Glutamatergic neuron (in vitro differentiated cells): Measurements from ENCODE around the gene SQOR. TPM values are rescaled to one million over a fixed set of nuclear protein-coding genes. Genes with fewer than 3 reads are reported as not detected.

Source experiments
- DNase-seq: peaks from one replicate; pipeline ENCODE4 v3.0.0; 2022
- H3K27ac Mint-ChIP-seq: one replicate; pipeline ENCODE4 v1.8.0; 2020; ENCODE audit warnings: mild to moderate bottlenecking, mixed read lengths, inconsistent platforms; ENCODE audit not compliant: unreplicated experiment
- H3K27me3 Mint-ChIP-seq: one replicate; pipeline ENCODE4 v1.8.0; 2020; ENCODE audit warnings: mild to moderate bottlenecking, moderate library complexity, mixed read lengths, inconsistent platforms; ENCODE audit not compliant: unreplicated experiment
- H3K36me3 Mint-ChIP-seq: one replicate; pipeline ENCODE4 v1.8.0; 2020; ENCODE audit warnings: mild to moderate bottlenecking, mixed read lengths, inconsistent platforms; ENCODE audit not compliant: unreplicated experiment
- H3K4me1 Mint-ChIP-seq: one replicate; pipeline ENCODE4 v1.8.0; 2020; ENCODE audit warnings: mild to moderate bottlenecking, low read depth, mixed read lengths, inconsistent platforms; ENCODE audit not compliant: unreplicated experiment
- H3K4me3 Mint-ChIP-seq: one replicate; pipeline ENCODE4 v1.8.0; 2020; ENCODE audit warnings: mild to moderate bottlenecking, mixed read lengths, inconsistent platforms; ENCODE audit not compliant: unreplicated experiment
- H3K9me3 Mint-ChIP-seq: one replicate; pipeline ENCODE4 v1.8.0; 2020; ENCODE audit warnings: mild to moderate bottlenecking, moderate library complexity, mixed read lengths, inconsistent platforms; ENCODE audit not compliant: unreplicated experiment
- total RNA-seq: library from RNA; stranded (reverse); fragmentation: NEBNext Ultra II Directional; extraction: Animal tissue kit (Norgen Biotek cat#: 25700); gene quantifications from one replicate; pipeline ENCODE4 v1.2.1, GENCODE V29; 2021; ENCODE audit not compliant: unreplicated experiment
- TF ChIP-seq, protein P1 (sequence below): fragments of 200-600 bp; sonication (generic); IDR thresholded peaks from one replicate; pipeline ENCODE4 v1.5.0; 2021; ENCODE audit not compliant: partially characterized antibody, unreplicated experiment

SQOR gene
- total RNA-seq, 1 donor from 2014 or later, result not detected

- no peaks in the 10 kb centered on the region for H3K4me1 Mint-ChIP-seq
- DNase-seq, result no peak
- H3K27ac Mint-ChIP-seq, result no peak overlapping the region
- H3K9me3 Mint-ChIP-seq, result no peaks in the 10 kb centered on the region
- H3K4me3 Mint-ChIP-seq, result no peak overlapping the region
- no peaks in the 10 kb centered on the region for H3K36me3 Mint-ChIP-seq
- TF ChIP-seq, protein P1, sequence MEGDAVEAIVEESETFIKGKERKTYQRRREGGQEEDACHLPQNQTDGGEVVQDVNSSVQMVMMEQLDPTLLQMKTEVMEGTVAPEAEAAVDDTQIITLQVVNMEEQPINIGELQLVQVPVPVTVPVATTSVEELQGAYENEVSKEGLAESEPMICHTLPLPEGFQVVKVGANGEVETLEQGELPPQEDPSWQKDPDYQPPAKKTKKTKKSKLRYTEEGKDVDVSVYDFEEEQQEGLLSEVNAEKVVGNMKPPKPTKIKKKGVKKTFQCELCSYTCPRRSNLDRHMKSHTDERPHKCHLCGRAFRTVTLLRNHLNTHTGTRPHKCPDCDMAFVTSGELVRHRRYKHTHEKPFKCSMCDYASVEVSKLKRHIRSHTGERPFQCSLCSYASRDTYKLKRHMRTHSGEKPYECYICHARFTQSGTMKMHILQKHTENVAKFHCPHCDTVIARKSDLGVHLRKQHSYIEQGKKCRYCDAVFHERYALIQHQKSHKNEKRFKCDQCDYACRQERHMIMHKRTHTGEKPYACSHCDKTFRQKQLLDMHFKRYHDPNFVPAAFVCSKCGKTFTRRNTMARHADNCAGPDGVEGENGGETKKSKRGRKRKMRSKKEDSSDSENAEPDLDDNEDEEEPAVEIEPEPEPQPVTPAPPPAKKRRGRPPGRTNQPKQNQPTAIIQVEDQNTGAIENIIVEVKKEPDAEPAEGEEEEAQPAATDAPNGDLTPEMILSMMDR, result no peak
- no peaks in the 10 kb centered on the region for H3K27me3 Mint-ChIP-seq
Measured at GRCh38 chr15:45689616-45690015, 54.8 kb downstream of the SQOR start.

DNA sequence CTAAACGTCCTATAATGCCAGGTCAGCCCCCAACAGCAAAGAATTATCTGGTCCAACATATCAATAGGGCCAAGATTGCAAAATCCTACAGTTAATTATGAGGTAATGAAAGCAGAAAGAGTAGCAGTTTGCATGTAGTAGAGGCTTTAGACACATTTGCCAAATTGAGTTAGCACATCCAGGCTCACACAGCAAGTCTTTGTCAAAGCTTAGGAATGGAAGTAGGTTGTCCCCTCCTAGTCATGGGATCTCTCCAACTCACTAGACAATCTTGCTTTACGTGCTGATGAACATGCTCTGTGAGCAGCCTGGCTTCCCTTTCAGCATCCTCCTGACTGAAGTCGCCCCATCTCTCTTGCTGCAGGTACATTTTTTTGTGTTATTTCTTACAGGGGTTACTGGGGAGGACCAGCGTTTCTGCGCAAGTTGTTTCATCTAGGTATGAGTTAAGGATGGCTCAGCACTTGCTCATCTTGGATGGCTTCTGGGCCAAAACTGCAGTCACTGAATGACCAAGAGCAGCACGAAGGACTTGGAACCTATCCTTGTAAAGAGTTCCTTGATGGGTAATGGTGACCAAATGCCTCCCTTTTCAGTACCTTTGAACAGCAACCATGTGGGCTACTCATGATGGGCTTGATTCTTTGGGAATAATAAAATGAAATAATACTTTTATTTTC is 55.9 kb downstream of the SQOR start:
- H3K27me3 Mint-ChIP-seq, result no peaks in the 10 kb centered on the region
- TF ChIP-seq, protein P1, result no peak
- H3K27ac Mint-ChIP-seq, result no peak overlapping the region
- no peak for DNase-seq
- no peaks in the 10 kb centered on the region for H3K4me1 Mint-ChIP-seq
- H3K4me3 Mint-ChIP-seq, result peak overlapping the region; percentile 4
- H3K36me3 Mint-ChIP-seq, result no peaks in the 10 kb centered on the region
- no peaks in the 10 kb centered on the region for H3K9me3 Mint-ChIP-seq

GRCh38 chr15:45701108-45701507 is 66.3 kb downstream of the SQOR start:
- Mint-ChIP-seq H3K36me3 (no peaks in the 10 kb centered on the region), H3K9me3 (peaks cover 5% of the 10 kb centered on the region)
- DNase-seq, result no peak

GRCh38 chr15:45702041-45702440 is 67.2 kb downstream of the SQOR start:
- Mint-ChIP-seq H3K36me3 (no peaks in the 10 kb centered on the region), H3K27me3 (peaks cover 6% of the 10 kb centered on the region), H3K4me1 (peaks cover 3% of the 10 kb centered on the region), H3K9me3 (peaks cover 3% of the 10 kb centered on the region), H3K4me3 (no peak overlapping the region), H3K27ac (no peak overlapping the region)
- DNase-seq, result no peak
- TF ChIP-seq, protein P1, result no peak

More at GRCh38 chr15:45701108-45701507, 66.3 kb downstream of the SQOR start:
- Mint-ChIP-seq H3K4me3 (no peak overlapping the region), H3K4me1 (peaks cover 3% of the 10 kb centered on the region), H3K27me3 (peaks cover 2% of the 10 kb centered on the region), H3K27ac (no peak overlapping the region)
- TF ChIP-seq, protein P1, result no peak

DNA sequence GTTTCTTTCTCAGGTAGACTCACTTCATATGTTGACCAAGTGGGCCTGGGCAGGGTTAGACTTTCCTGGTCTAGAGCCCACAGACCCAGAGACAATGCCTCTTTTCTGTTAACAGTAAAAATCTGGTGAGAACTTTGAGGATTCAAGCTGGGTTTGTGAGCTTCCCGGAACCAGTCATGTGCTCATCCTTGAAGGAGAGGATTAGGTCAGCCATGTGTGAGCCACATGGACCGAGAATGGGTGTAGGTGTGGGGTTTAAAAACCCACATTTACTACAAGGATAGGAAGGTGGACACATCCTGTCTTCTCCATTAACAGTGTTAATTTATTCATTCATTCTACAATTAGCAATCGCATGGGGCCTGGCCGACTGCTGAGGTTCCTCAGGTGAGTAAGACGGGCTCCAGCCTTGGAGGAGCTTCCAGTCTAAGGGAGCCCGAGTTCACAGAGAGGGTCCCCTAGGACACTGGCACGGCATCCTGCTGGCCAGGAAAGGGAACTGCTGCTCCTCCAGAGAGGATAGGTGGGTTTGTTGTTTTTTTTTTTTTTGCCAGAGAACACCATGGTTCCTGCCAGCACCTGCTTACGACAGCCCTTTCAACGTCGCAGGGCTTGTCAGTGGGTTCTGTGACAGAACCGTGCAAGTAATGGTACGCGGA is 69.0 kb downstream of the SQOR start:
- TF ChIP-seq, protein P1, result peak; percentile 62
- Mint-ChIP-seq H3K4me1 (peaks cover 3% of the 10 kb centered on the region), H3K36me3 (no peaks in the 10 kb centered on the region), H3K9me3 (peaks cover 3% of the 10 kb centered on the region), H3K27me3 (peaks cover 8% of the 10 kb centered on the region), H3K27ac (no peak overlapping the region), H3K4me3 (peak overlapping the region; percentile 52)
- DNase-seq, result no peak
